Kidney capillary endothelial cell (primary cell): ENCODE results near the gene ADCY1.

Experiments used
- DNase-seq: peaks from one replicate; pipeline ENCODE4 v3.0.0-alpha.2; 2018; ENCODE audit warnings: low spot score

The ADCY1 gene

DNA sequence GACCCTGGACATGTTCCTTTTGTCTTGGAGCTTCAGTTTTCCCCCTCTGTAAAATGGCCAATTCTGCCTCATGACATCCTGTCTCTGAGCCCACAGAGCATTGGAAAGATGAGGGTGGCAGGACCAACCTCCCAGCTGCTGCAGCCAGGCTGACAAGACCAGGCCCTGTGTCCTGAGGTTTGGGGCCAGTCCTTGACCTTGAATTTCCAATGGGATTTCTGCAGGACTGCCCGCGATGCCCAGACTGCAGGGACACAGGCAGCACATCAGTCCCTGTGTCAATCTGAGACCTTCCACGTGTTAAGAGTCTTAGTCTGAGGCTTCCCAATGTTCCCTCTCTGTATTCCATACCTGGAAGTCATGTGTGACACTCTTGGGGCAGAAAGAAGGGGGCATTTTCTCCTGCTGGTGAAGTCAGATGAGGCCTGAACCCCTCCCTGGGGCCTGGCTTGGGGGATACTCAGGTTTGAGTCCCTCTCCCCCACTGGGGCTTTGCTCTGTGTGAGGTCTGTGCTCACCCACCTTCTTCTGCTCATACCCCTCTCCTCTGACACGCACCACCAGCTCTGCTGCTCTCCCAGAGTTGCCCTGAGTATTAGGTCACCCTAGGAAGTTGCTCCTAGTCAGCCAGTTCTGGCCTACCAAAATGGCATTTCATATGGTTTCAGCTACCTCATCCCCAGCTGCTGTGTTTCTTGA, 79.2 kb downstream of the ADCY1 start:
- DNase-seq = no peak

DNA sequence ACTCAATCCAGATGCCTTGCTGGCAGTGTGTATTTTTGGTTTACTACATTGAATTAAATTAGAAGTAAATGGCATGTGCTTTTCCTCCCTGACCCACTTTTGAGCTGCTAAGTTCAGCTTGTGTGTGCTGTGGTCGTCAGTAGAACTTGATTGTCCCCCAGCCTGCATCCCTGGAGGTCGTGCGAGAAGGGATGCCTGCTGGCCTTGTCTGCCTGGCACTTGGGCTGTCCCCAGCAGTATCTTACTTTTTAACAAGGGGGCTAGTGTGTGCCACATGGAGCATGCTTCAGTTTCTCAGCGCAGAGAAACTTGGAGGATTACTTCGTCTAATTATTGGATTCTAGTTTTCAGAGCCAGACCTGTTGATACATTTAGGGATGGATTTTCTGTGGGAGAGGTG, 80.2 kb downstream of the ADCY1 start:
- no peak for DNase-seq

DNA sequence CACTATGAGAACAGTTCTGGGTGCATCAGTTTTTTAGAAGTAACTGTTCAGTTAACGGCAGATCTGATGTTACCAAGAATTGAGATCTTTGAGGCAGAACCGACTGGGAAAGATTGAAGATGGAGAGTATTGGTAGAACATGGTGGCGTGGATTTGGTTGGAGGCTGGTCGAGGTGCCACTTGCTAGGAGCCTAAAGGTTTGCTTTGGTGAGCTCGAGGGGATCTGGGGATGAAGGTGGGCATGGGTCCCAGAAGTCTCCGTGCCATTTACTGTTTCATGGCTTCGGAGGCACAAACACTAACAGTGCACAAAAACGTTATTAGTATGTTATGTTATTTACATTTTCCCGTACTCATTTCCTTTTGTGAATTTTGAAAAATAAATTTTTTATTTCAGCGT, 81.4 kb downstream of the ADCY1 start:
- no peak for DNase-seq

DNA sequence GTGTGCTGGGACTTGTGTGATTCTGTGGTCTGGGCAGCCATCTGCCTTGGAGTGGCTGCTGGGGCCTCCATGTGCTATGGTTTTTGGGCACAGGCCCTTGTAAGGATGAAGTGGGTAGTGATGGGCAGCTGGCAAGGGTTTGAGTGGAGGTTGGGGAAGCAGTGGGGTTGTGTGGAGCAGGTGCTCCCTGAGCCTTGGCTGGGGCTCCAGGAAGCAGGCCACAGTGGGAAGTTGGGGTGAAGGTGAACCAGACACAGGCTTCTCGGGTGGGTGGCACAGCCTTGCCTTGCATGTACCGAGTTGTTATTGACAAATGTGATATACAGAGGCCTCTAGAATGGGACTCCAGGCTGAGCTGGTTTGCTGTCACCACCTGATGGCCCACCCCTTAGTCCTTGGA, 82.3 kb downstream of the ADCY1 start:
- DNase-seq = no peak

DNA sequence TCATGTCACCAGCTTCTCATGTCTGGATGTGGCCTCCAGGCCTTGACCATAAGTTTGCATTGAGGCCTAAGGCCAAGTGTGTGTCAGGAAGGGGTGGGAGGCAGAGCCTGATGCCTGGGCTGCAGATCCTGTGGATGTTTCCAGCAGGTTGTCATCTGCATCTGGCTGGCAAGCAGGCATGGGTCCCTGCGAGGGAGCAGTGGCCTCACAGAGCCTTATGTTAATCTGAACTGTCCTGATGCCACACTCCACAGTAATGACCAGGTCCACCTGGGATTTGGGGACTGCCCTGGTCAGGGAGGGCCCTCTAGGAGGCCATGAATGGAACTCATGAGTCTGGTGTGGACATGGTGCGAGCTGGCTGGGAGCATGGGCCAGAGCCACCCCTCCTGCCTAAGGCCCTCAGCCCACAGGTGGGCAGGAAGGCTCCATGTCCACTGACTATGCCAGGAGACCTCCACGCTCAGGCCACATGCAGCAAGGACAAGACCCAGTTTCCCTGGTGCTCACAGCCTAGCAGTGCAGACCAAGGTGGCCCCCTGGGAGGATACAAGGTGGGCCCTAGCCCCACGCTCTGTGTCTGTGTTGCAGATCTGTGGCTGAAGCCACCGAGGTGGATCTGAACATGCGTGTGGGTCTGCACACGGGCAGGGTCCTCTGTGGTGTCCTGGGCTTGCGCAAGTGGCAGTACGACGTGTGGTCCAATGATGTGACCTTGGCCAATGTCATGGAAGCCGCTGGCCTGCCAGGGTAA, 83.1 kb downstream of the ADCY1 start:
- DNase-seq = no peak

DNA sequence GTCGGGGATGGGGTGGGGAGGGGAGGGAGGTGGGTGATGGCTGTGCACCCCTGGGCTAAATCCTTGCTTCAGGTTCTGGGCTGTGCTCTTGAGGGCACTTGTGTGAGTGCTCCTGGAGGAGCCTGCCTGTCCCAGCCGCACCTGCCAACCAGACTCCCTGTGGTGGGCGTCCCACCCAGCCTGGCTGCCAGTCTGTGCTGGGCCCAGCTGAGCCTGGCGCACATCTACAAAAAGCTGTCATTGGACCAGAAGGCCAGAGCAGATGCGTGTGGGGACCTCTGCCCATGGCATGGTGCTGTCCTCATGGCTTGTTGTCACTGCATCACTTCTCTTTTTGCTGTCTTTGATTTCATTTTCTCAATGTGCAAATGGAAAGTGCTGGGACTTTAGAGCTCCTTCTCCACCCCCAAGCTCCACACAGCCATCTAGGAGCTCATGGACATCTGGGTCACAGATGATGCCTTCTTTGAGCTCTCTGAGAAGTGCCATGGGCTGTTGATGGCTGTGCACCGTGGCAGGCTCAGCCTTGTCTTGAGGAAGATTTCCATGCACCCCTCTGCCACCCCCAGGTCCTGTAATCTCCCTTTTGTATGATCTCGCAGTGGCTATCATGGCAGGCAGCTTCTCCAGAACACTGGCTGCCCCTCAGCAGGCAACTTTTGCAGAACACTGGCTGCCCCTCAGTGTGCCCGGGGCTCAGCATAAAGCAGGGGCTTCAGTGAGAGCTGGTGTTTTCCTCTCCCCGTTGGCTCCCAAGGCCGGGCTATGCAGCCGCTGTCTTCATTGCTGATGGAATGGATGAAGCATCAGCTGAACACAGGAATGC, 83.9 kb downstream of the ADCY1 start:
- DNase-seq = no peak

DNA sequence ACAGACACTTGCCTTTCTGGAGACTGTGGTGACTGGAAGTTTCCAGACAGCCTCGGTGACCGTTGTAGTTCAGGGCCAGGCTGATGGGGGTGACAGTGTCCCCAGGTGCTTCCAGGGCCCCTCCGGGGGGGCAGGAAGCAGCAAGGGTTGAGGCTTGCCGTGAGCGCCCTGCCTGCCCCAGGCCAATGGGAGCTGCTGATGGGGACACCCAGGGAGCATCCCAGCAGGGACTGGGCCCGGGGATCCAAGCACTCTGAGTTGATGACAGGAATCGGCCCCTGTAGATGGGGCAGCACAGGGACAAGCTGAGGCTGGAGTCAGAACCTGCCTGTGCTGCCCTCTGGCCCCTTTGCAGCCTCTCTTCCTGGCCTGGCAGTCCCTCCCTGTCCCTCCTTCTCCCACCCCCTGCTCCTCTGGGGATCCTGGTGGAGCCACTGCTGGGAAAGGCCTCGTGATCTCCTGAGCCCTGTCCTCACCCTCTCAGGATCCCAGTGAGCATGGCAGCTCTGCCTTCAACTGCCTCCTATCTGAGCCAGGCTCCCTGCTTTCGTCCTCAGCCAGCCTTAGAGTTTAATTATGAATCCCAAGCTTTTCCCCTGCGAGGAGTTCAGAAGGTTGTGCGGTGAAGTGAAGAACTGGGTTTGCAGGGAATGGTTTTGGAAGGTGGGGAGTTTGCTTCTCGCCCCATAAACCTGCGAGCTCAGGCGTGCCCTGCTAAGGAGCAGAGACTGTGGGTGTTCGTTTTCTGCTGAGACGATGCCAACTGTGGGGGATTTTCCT, 84.7 kb downstream of the ADCY1 start:
- no peak for DNase-seq

DNA sequence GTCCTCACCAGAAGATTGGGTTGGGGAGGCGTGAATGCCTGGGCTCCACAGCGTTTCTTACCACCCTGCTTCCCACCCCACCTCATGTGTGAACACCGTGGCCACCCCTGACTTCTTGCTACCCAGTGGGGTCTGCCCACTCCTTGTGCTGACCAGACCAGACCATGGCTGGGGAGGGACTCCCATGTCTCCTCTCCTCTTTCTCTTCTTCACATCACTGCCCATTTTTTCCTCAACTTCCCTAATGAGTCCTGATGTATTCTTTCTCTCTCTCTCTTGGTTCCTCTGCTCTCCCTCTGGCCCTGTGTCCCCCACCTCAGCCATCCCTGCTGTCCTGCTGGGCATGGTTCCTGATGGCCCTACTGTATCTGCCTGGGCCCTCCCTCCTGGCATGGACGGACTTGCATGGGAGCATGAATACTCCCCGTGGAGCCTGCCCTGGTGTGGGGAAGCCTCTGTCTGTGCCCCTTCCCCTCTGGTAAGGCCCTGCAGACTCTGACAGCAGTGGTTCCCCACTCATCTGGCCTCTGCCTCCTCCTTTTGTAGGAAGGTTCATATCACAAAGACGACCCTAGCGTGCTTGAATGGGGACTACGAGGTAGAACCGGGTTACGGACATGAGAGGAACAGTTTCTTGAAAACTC, 85.5 kb downstream of the ADCY1 start:
- DNase-seq = no peak

DNA sequence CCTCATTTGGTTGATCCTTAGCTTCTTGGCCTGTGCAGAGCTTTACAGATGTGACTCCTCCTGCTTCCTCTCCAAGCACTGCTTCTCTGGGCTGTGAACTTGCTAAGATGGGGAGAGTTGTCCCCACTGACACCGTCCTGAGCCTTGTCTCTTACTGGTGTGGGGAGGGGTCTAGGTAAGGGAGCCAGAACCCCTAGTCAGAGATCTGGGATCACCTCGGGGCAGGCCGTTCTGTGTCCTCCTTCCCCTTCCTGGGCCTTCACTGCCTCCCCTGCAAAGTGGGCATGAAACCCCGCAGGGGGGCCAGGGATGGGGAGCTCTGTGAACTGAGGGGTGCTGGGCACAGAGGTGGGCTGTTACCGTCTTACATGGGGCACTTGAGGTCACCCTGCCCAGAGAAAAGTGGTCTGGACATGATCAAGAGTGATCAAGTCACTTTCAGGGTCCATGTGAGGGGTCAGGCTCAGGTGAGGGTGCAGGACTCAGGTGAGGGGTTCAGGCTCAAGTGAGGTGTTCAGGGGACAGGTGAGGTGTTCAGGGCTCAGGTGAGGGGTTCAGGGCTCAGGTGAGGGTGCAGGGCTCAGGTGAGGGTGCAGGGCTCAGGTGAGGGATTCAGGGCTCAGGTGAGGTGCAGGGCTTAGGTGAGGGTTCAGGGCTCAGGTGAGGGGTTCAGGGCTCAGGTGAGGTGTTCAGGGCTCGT, 86.2 kb downstream of the ADCY1 start:
- no peak for DNase-seq

DNA sequence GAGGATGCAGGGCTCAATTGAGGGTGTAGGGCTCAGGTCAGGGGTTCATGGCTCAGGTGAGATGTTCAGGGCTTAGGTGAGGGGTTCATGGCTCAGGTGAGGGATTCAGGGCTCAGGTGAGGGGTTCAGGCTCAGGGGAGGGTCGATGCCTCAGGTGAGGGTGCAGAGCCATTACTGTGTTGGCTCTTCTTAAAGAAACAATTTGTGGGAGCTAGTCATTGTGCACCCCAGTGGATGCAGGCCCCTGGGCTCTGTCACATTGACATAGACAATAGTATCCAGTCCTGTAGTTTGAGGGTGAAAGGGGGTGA, 86.7 kb downstream of the ADCY1 start:
- no peak for DNase-seq

DNA sequence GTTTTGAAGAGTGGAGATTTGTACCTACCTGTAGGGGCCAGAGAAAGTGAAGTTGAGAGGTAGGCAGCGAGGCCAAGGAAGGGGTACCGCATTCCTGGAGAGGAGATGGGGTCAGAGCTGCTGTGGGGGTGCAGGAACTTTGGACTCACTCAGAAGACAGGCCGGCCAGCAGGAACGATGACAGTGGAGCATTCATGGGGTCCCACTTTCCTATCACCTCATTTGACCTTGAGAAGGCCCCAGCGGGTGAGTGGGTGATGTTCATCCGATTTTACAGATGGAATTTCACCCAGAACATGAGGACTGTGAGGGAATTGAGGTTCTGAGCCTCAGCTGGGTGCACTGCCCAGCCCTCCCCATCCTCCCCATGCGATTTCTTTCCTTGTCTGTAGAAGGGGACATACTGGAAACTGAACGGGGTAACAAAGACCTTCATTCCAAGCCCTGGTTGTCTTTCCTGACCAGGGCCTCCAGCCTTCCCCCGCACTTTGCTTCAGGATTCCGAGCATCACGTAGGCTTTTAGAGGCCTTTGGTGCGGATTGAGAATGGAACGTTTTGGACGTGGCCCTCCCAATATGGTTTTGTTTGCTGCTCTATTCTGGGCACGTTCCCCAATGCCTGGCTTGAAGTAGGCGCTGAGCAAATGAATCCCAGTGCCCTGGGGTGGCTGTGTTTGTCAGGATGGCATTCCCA, 87.3 kb downstream of the ADCY1 start:
- no peak for DNase-seq

DNA sequence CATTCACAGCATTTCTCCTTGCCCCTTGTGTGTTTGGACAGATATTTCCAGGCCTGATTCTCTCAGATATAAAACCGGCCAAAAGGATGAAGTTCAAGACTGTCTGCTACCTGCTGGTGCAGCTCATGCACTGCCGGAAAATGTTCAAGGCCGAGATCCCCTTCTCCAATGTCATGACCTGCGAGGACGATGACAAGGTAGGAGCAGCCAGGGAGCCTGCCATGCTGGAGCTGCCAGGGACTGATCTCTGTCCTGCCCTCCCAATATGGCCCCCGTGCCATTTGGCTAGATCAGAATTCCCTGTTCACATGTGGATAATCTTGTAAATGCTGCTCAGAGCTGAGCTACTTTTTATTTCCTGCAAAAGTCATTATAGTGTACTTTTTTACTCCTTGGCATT, 87.8 kb downstream of the ADCY1 start:
- no peak for DNase-seq

DNA sequence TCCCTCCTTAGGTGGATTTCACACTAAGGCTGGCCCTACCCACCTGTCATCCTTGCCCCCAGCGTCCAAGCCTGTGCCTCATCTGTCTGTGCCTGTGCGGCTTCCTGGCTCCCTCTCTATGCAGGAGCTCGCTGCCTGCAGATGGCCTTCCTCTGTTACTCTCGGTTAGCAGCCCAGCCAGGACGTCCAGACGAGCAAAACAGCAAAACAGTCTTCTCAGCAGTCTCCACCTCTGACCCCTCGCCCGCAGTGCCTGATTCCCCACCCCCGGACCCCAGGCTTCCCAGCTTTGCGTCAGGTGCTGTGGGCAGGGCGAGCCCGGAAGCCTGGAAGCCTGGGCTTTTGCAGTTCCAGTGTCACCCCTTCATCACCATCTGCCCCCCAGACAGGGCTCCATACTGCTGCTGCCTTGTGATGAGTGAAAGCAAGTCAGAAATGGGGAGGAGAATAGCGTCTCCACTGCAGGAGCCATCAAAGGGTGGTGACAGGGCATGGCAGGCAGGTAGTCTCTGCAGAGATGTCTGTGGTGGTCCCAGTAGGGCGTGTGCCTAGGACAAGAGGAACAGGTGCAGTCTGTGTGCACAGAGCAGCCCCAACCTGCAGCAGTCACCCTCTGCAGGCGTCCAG, 88.5 kb downstream of the ADCY1 start:
- DNase-seq = no peak

DNA sequence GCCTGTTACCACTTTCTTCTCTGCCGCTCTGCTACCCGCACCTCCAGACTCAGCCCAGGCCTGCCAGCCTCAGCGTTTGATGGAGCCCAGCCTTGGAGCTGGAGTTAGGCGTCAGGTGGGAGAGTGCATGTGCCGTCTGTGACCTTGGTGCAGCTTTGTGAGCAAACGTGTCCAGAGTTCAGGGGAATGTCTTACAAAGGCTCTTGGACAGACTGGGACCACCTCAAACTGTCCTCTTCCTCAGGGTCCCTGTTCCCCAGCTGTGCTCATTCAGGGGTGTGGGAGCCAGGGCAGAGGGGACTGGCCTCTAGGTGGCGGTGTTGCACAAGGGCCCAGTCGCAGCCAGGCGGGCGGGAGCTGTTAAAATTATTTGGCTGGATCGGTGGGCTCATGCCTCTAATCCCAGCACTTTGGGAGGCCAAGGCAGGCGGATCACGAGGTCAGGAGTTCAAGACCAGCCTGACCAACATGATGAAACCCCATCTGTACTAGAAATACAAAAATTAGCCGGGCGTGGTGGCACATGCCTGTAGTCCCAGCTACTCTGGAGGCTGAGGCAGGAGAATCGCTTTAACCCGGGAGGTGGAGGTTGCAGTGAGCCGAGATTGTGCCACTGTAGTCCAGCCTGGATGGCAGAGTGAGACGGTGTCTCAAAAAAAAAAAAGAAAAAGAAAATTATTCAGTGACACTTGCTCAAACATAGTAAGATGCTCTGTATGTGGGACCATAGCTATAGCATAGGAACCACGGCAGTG, 89.2 kb downstream of the ADCY1 start:
- DNase-seq = no peak

DNA sequence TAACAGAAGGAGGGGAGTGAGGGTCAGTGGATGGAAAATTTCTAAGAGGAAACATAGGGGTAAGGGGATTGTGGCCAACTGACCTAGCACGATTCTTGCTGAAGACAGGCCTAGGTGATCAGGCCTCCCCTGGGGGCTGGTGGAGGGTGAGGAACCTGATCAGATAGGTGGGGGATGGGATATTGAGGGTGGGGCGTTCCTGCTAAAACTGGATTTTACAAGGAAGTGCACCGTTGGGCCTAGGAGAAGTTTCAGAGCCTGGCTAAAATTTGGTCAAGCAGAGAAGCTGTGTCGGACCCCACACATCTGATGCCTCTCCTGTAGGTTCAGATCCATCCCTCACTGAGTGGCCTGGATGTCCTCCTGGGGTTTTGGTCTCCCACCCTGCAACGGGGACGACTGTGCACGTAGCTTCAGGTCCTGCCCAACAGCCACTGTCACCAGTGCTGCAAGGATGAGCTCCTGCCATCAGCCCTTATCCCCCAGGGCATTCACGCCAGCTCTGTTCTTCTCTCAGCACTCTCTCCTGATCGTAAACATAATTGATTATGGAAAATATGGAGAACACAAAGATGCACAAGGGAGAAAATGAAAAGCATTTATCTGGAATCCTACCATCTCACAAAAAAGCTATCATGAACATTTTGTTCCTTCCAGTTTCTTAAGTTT, 89.9 kb downstream of the ADCY1 start:
- DNase-seq = no peak

DNA sequence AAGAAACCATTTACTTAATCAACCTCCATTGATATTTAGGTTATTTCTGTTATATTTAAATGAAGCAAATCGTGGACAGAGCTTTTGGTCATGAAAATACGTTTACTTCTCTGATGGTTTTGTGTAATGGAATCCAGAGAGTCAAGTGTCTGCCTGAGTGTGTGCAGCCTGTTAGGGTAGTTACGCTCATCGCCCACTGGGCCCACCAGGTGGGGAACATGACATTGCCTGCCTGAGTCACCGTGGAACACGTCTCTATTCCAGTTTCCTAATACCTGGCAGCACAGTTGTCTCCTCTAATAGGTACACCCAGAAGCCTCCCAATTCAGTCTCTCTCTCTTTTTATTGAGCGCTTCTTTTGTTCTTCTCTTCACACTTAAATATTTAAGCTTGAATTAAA, 91.0 kb downstream of the ADCY1 start:
- DNase-seq = no peak

DNA sequence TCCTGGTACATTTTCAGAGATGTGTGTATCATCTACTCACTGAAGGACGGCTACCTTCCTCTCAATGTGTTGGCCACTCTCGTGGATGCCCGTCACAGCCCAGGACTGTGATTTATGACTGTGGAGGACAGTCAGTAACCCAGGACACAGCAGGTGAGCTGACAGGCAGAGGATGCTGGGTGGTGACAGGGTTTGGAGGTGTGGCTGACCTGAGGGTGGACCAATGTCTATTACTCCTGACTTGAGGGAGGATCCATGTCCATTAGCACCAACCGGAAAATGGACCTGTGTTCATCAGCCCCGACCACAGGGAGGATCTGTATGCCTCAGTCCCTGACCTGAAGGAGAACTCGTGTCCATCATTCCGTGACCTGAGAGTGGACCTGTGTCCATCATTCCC, 96.1 kb downstream of the ADCY1 start:
- no peak for DNase-seq

DNA sequence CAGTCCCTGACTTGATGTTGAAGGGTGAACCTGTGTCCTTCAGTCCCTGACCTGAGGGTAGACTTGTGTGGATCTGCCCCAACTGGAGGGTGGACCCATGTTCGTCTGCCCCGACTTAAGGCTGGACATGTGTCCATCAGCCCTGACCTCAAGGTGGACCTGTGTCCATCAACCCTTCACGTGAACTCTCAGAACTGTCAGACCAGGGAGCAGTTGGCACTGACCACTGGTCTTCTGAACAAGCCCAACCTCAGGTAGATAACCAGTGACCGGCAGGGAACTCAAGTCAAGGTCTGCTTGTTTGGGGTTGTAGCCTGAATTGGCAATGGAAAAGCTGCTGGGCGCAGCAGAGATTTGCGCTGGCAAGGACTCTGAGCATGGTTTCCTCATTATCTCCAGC, 96.5 kb downstream of the ADCY1 start:
- DNase-seq = no peak
